K562 (cell line): Measurements from ENCODE around the gene EN1. TPM values are rescaled to one million over a fixed set of nuclear protein-coding genes. Genes with fewer than 3 reads are reported as not detected.

Experiments
- ATAC-seq: fragments of 200-7000 bp; cut with Tn5 transposase; 3 replicates; pipeline ENCODE4 v1.9.1; 2020; ENCODE audit warnings: moderate library complexity
- BruUV-seq: library from RNA; stranded (reverse); fragments of 400-500 nt; replicated peaks from 2 replicates; lab custom pipeline; 2021; lab: Mats Ljungman, UMichigan
- CTCF ChIA-PET: fragments of 300-600 bp; formaldehyde crosslinking; extraction: SDS; loops from one replicate; lab custom pipeline; 2021; ENCODE audit warnings: low intra/inter-chr PET ratio; lab: Yijun Ruan, JAX
- POLR2A ChIA-PET: fragments of 300-600, 350-650 bp; sonication (Branson Sonifier 250); formaldehyde crosslinking; extraction: SDS; loops from one replicate; lab custom pipeline; 2021; ENCODE audit warnings: antibody characterized with exemption, inconsistent platforms; lab: Yijun Ruan, JAX
- DNase-seq, 4 experiments: peaks; one replicate each; pipeline versions ENCODE4 v3.0.0 to v3.0.0-alpha.2; 2011 to 2018; ENCODE audit warnings: low spot score in 3 of 4, mixed read lengths in 3 of 4; ENCODE audit errors: extremely low read depth in 1 of 4
- FAIRE-seq: peaks from 2 replicates; lab custom pipeline; 2011; peaks lifted over from hg19 to GRCh38; lab: Jason Lieb, UNC
- H2AFZ ChIP-seq: 2 replicates; pipeline ENCODE4 v1.6.0; 2011; ENCODE audit warnings: low read depth, low read length, control low read depth, inconsistent platforms
- H3K27ac ChIP-seq: fragments of 200-600 bp; 3 replicates; pipeline ENCODE4 v1.8.0; 2011; ENCODE audit warnings: low read depth, mild to moderate bottlenecking, control low read depth, inconsistent platforms, low read length, moderate library complexity, mixed read lengths; ENCODE audit errors: extremely low read depth
- H3K27me3 ChIP-seq, 2 experiments: fragments of 300-600 bp in 1 of 2; 2 replicates in 1 of 2; 3 replicates in 1 of 2; pipeline versions ENCODE4 v1.6.0 to v1.8.0; 2011; ENCODE audit warnings: inconsistent platforms in 2 of 2, low read length in 2 of 2, mild to moderate bottlenecking in 1 of 2, mixed read lengths in 1 of 2, moderate library complexity in 1 of 2; ENCODE audit not compliant: control insufficient read depth in 2 of 2, insufficient read depth in 2 of 2
- H3K36me3 ChIP-seq: fragments of 300-600 bp; 3 replicates; pipeline ENCODE4 v1.8.0; 2011; ENCODE audit warnings: mild to moderate bottlenecking, low read length, inconsistent platforms; ENCODE audit not compliant: control insufficient read depth, insufficient read depth
- H3K4me1 ChIP-seq, 2 experiments: fragments of 200-600 bp in 1 of 2; replicated peaks in 1 of 2; 2 replicates in 1 of 2; 3 replicates in 1 of 2; pipeline versions ENCODE4 v1.5.1 to v1.8.0; 2011; ENCODE audit warnings: inconsistent platforms in 2 of 2, low read length in 2 of 2, mild to moderate bottlenecking in 1 of 2, mixed read lengths in 1 of 2, moderate library complexity in 1 of 2; ENCODE audit not compliant: control insufficient read depth in 2 of 2, insufficient read depth in 2 of 2
- H3K4me2 ChIP-seq: 2 replicates; pipeline ENCODE4 v1.6.1; 2011; ENCODE audit warnings: low read length, control low read depth, inconsistent platforms, mixed read lengths; ENCODE audit not compliant: insufficient read depth
- H3K4me3 ChIP-seq: fragments of 200-600 bp; sonication (generic), shearing (Covaris generic); 2 replicates; pipeline ENCODE4 v1.5.1; 2016; ENCODE audit warnings: control low read depth, inconsistent platforms
- H3K79me2 ChIP-seq: fragments of 200-600 bp; 3 replicates; pipeline ENCODE4 v1.8.0; 2011; ENCODE audit warnings: low read length, inconsistent platforms; ENCODE audit not compliant: control insufficient read depth, insufficient read depth
- H3K9ac ChIP-seq, 2 experiments: 2 replicates each; pipeline versions ENCODE4 v1.6.0 to v1.6.1; 2011; ENCODE audit warnings: low read depth in 2 of 2, low read length in 2 of 2, control low read depth in 1 of 2, inconsistent platforms in 1 of 2, mild to moderate bottlenecking in 1 of 2, mixed read lengths in 1 of 2; ENCODE audit not compliant: insufficient read depth in 1 of 2
- H3K9me1 ChIP-seq: one replicate; pipeline ENCODE4 v1.6.0; 2011; ENCODE audit warnings: inconsistent platforms, mild to moderate bottlenecking, low read length, moderate library complexity; ENCODE audit not compliant: control insufficient read depth, insufficient read depth
- H3K9me3 ChIP-seq: replicated peaks from 2 replicates; pipeline ENCODE4 v1.5.1; 2011; ENCODE audit warnings: low read depth, low read length, inconsistent platforms; ENCODE audit not compliant: control insufficient read depth, insufficient read depth
- H4K20me1 ChIP-seq: replicated peaks from 2 replicates; pipeline ENCODE4 v1.6.1; 2011; ENCODE audit warnings: low read length, inconsistent platforms, mixed read lengths; ENCODE audit not compliant: control insufficient read depth, insufficient read depth
- CREBBP ChIP-seq: IDR thresholded peaks from one replicate; pipeline ENCODE4 v1.6.1; 2012; ENCODE audit warnings: low read depth, mild to moderate bottlenecking, control low read depth, inconsistent platforms, low read length
- NCOA4 ChIP-seq: fragments of 450-650 bp; IDR thresholded peaks from 2 replicates; pipeline ENCODE4 v1.6.1; 2018; ENCODE audit warnings: mild to moderate bottlenecking; ENCODE audit not compliant: partially characterized antibody
- NFATC3 ChIP-seq: fragments of 450-650 bp; IDR thresholded peaks from 2 replicates; pipeline ENCODE4 v1.6.1; 2017; ENCODE audit warnings: mild to moderate bottlenecking
- PTTG1 ChIP-seq: fragments of 450-650 bp; IDR thresholded peaks from 2 replicates; pipeline ENCODE4 v1.6.1; 2016; ENCODE audit warnings: low read depth, mild to moderate bottlenecking, missing genetic modification characterization, missing compliant biosample characterization
- SMAD1 ChIP-seq: fragments of 150-350 bp; IDR thresholded peaks from 2 replicates; pipeline ENCODE4 v1.6.1; 2014; ENCODE audit warnings: low read length, low read depth; ENCODE audit not compliant: partially characterized antibody
- TSC22D4 ChIP-seq: fragments of 450-650 bp; IDR thresholded peaks from 2 replicates; pipeline ENCODE4 v1.6.1; 2016; ENCODE audit warnings: missing genetic modification characterization, missing biosample characterization, control low read depth
- ZNF347 ChIP-seq: fragments of 450-650 bp; formaldehyde crosslinking; IDR thresholded peaks from 2 replicates; pipeline ENCODE4 v1.4.0; 2020; ENCODE audit warnings: low read depth, mild to moderate bottlenecking, moderate library complexity
- WGBS: fragments of 100-300 bp; shearing (Covaris generic); methylation state at CpG from one replicate; pipeline ENCODE4 v1.1.6; 2016; ENCODE audit warnings: low coverage, mixed read lengths; ENCODE audit not compliant: insufficient coverage; ENCODE audit errors: missing lambda C conversion rate; 5-methylcytosine and 5-hydroxymethylcytosine counted together
- in situ Hi-C: fragments of 300-500 bp; cut with MboI; formaldehyde crosslinking; loops from 4 replicates; pipeline ENCODE4 v1.15.0; 2018; ENCODE audit warnings: inconsistent platforms, mixed read lengths
- intact Hi-C: fragments of 100-400 bp; cut with micrococcal nuclease; formaldehyde crosslinking; loops from 2 replicates; pipeline ENCODE4 v1.14.2; 2022
- polyA plus RNA-seq, 8 experiments: library from polyadenylated mRNA; depleted of rRNA in 4 of 8; stranded (reverse) in 5 of 8; unstranded in 3 of 8; fragments of >200 nt; fragmentation: Nextera tagmentation in 2 of 8; fragmentation: Illumina TruSeq in 1 of 8; extraction: Ambion mirVana in 2 of 8; extraction: Trizol in 1 of 8; gene quantifications; 2 replicates each; pipeline versions ENCODE4 v1.2.1 to v1.2.3, GENCODE V29; 2011 to 2014; ENCODE audit warnings: inconsistent platforms in 1 of 8, missing spikeins in 1 of 8
- total RNA-seq, 7 experiments: library from RNA; depleted of rRNA in 6 of 7; stranded (reverse); fragments of >200 nt in 6 of 7; fragmentation: Illumina TruSeq in 2 of 7; extraction: Trizol in 2 of 7; gene quantifications; 2 replicates each; pipeline versions ENCODE4 v1.2.1 to v1.2.3, GENCODE V29; 2011 to 2021; ENCODE audit warnings: low replicate concordance in 1 of 7
- TF ChIP-seq, protein P1 (sequence below): fragments of 450-650 bp; formaldehyde crosslinking; IDR thresholded peaks from 2 replicates; pipeline ENCODE4 v1.4.0; 2020; ENCODE audit warnings: mild to moderate bottlenecking, moderate library complexity

The EN1 gene
- total and polyA plus RNA-seq, 9 of the 15 experiments (the other 6 are each of a cell fraction or from before 2014, with no cell fraction given): 0.06 to 2.0 (median 0.51) TPM

DNA sequence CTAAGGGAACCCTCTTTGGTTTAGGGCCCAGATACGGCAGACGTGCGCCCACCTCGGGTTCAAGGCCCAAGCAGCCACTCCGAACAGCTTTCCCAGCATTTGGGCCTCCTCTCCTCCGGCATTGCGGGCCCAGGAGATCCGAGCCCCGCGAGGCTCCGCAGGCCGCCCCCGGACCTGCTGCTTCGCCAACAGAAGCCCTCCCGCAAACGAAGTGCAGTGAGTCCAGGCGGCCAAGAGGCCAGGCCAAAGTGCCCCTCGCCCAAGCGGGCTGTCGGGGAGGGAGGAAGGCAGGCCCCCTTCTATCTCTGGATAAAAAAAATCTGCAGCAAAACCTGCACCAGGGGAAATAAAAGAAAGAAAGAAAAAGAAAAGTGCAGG is 6.0 kb downstream of the EN1 start (continued):
- TF ChIP-seq NCOA4: no peak
- no peak for TF ChIP-seq NFATC3
- TF ChIP-seq CREBBP: no peak
- TF ChIP-seq ZNF347 (CRISPR knock-in tag): no peak

DNA sequence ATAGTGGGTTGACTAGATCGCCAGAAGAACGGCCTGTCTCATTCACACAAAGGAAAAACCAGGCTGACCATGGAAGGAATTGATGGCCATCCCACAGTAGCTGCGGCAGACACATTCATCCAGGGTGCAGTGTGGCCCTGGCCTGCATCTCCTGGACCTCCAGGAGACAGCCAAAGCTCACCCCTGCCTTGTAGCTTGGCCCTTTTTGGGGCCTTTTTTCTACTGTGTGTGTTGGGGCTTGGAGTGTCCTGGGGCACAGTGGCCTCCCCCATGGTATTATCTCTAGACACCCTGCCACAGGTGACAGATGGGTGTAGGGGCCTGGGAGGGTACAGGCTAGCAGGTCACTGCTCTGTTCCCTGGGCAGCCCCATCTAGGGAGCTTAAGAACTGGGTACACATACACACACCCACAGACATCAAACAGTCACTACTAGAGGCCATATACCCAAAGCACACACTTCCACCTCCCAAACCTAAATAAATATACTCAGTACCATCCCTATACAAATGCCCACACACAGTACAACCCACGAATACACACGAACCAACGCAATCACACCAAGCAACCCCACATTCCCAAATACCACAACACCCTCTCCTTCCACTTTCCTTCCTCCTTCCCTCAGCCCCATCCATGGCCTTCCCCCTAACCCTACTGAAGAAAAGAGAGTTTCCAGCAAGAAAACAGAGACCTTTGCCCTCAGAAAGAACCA is 8.6 kb downstream of the EN1 start:
- no peak overlapping the region for H3K4me3 ChIP-seq
- H3K4me1 ChIP-seq: peaks cover 0 to 21% of the 10 kb centered on the region in 2 experiments; a peak in 1 of 5 replicates
- WGBS: 7% methylated on average over 6 of the region's 6 CpGs
- CTCF ChIA-PET: no interaction called here
- H3K9ac ChIP-seq: no peak overlapping the region
- intact Hi-C loops (no loop called here), in situ Hi-C loops (no loop called here)
- ATAC-seq: no peak
- no peaks in the 10 kb centered on the region for H3K9me1 ChIP-seq
- no peak overlapping the region for H3K27ac ChIP-seq
- H3K9me3 ChIP-seq: no peaks in the 10 kb centered on the region
- H3K27me3 ChIP-seq: peaks cover 0 to 16% of the 10 kb centered on the region in 2 experiments; a peak in 2 of 5 replicates
- POLR2A ChIA-PET: no interaction called here
- TF ChIP-seq TSC22D4 (tag) (no peak), PTTG1 (tag) (no peak), SMAD1 (no peak)
- TF ChIP-seq, protein P1, sequence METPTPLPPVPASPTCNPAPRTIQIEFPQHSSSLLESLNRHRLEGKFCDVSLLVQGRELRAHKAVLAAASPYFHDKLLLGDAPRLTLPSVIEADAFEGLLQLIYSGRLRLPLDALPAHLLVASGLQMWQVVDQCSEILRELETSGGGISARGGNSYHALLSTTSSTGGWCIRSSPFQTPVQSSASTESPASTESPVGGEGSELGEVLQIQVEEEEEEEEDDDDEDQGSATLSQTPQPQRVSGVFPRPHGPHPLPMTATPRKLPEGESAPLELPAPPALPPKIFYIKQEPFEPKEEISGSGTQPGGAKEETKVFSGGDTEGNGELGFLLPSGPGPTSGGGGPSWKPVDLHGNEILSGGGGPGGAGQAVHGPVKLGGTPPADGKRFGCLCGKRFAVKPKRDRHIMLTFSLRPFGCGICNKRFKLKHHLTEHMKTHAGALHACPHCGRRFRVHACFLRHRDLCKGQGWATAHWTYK (CRISPR knock-in tag): no peak
- no peak for FAIRE-seq
- no peaks in the 10 kb centered on the region for H4K20me1 ChIP-seq
- no peak overlapping the region for H2AFZ ChIP-seq
- no peak overlapping the region for H3K4me2 ChIP-seq
- no TSS peak for BruUV-seq
- no peaks in the 10 kb centered on the region for H3K79me2 ChIP-seq
- DNase-seq: no peak
- H3K36me3 ChIP-seq: no peaks in the 10 kb centered on the region
